ENCODE measurements around the gene RNF151.

The RNF151 gene

DNA sequence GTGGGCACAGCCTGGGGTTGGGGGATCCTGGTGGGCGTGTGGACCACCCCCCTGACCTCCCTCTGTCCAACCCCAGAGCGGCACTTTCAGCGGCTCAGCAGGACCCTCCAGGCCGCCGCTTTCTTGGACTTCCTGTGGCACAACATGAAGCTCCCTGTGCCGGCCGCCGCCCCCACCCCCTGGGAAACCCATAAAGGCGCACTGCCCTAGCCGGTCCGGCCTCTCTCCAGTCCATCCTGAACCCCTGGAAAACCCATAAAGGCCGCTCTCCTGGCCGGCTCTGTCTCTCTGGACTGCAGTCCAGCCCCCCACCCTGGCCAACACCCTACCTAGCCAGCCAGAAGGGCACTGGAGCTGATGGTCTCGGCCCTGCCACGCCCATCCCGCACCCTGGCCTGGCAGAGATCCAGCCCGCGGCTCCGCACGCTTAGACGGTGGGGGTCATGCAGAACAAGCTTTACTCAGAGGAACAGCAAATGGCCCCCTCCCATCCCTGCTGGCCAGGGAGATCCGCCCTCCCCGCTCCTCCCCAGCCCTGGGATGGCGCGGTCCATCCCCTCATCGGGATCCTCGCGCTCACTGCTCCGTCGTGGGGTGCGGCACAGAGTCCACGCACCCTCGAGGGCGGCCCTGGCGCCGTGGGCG lies 11.9 kb downstream of the RNF151 start:
- no peak for DNase-seq

DNA sequence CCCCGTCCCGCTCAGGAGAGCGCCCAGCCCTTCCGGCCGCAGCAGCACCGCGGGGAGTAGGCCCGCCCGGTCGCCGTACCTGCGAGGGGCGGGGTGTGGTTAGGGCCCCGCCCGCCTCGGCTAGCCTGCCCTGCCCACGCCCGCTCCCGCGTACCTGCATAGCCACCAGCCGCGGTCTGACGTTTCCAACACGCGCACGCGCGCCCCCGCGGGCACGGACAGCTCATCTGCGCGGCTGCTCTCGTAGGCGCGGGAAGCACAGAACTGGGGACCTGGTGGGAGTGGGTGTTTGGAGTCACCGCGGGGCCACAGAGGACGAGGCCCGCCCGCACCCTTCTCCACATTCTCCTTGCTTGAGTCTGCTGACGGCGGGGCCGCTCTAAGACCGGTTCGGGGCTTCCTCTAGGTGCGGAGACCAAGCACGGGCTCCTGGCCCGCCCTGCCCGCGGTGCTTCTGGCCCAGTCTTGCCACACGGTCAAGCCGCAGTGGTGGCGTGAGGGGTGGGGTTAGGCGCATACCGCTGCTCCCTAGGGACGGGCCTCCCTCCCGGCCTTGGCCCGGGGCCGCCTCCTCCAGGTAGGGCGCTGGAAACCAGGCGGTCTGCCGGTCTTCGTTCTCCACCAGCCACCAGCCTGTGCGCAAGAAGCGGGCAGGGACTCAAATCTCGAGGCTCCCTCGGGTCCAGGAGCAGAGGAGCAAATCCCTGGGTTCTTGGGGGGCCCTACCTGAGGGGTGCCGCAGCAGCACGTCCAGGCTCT lies 12.8 kb downstream of the RNF151 start:
- DNase-seq: no peak

DNA sequence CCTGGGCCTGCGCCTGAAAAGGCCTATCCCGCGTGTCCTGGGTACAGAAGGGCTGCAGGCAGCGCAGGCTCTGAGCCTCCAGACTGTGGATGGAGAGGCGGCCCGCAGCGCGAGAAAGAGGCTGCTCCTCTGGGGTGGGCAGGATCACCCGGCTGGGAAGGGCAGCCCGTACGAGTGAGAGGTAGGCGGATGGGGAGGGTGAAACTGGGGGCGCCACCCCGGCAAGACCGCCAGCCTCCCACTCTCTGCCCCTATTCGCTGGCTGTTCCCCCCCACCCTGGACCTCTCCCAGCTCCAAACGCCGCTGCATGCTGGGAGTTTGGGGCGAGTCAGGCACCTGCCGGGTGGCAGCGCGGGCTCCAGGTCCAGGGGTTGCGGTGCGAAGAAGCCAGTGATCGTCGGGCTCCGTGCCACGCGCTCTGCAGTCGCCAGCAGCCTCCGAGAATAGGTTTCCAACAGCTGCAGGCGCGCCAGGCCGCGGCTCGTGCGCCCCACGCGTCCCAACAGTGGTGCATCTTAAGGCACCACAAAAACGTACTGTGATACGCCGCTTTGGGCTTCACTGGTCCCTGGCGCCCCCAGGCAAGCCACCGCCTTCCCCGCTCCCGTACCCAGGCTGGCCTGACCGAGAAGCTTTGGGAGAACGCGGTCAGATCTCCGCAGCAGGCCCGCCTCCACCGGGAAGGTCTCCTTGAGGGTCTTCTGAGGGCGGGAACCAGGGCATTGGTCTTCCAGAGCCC lies 13.5 kb downstream of the RNF151 start:
- peak; percentile 78 for DNase-seq

DNA sequence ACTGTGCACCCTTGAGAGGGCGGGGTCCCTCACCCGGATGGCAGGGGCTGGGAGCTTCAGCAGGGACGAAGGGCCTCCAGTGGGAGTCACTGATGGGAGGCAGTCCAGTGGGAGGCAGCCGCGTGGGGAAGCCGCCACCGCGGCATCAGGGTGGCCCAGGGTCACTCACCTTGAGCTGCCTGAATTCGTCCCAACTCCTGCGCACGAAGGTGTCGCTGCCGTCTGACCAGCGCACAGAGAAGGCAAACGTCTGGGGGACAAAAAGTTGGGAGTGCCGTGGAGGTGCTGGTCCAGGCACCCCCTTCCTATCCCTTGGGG lies 14.1 kb downstream of the RNF151 start:
- DNase-seq: no peak

DNA sequence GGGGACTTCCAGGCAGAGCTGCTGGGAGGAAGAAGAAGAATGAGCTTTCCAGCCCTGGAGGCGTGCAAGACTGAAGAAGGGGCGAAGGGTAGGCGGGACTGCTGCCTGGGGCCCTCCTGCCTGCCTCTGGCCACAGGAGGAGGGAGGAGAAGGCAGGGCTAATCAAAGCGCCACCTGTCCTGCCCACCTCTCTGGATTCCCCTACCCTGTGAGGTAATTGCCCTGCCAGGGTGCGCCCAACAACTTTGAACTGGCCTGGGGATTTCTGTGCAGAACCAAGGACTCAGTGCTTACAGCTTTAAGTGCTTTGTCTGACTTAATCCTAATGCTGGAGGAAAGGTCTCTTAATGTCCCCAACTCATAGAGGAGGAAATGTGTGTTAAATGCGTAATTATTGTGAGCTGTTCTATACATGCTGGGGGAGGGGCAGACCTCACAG lies 14.8 kb downstream of the RNF151 start, which contains the start of gene NOXO1:
NOXO1 (minus strand) TSS at position 72 of the 439 bp plus-strand sequence. CDS start 290 bp downstream, outside the sequence.
- DNase-seq: peak; percentile 45

DNA sequence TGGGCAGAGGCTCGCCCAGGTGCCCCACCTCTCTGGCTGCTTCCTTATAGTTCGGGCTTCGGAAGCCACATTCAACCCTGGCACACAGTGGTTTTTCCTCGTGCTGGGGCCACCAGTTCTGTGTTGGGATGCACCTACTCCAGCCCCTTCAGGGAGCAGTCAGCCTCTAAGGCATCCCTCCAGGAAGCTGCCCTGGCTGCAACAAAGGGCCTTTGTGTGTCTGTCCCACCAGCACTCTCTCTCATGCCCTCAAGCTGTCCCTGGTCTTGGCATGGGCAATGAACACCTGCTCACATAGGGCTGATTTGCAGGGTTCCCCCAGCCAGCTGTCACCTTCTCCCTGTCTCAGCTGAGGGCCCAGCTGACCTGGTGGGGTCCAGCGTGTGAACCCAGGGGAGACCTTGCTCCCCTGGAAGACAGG lies 15.4 kb downstream of the RNF151 start:
- DNase-seq: peak; percentile 37

DNA sequence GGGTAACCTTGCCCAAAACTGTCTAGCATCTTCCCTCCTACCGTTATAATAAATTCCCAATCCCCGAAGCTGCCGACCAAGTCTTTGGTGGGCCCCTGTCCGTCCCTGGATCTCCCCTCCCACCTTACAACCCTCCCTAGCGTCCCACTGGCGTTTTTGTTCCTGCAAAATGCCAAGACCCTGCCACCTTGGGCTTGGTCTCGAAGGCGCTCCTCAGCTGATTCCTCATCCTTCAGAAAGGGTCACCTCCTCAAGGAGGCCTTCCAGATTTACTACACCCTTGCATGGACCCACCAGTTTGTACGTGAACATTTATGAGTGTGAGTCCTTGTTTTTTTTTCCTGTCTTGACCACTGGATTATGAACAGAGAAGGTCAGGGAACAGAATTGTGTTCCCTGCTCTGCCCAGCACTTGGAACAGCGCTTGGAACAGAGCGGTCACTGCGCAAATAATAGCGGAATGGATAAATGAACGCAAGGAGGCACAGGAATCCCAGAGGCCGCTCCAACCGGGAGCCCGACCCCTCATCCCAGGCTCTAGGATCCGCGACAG lies 16.4 kb downstream of the RNF151 start:
- no peak for DNase-seq

DNA sequence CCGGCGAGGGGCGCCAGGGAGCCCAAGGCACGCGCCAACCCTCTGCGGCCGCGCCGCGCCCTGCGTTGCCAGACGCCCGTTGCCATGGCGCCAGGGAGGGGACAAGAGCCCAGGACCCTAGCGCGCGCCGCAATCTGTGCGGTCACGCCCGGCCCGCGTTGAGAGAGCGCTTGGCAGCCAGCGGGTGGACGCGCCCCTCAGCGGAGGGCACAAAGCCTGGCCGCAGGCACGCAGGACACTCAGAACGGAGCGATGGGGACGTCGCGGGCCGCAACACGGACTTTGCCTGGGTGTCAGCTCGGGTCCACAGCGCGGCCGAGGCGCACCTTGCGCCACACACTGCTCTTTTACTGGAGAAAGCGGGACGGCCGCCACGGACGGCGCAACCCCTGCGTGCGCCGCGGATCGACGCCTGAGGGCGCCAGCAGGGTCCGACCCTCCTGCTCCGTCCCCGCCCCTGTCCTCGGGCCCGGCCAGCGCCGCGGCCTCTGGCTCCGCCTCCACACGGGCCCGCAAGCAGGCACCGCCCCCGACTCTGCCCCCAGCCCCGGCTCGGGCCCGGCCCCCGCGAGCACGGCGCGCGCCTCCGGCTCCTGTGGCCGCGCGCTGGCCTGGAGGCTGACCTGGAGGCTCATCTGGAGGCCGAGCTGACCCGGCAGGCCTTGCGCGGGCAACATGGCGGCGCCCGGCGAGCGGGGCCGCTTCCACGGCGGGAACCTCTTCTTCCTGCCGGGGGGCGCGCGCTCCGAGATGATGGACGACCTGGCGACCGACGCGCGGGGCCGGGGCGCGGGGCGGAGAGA lies 17.1 kb downstream of the RNF151 start, which contains the start of gene GFER:
GFER (plus strand) TSS at position 650 of the 803 bp plus-strand sequence; CDS start at position 676, 26 bp downstream.
- peak; percentile 96 for DNase-seq

DNA sequence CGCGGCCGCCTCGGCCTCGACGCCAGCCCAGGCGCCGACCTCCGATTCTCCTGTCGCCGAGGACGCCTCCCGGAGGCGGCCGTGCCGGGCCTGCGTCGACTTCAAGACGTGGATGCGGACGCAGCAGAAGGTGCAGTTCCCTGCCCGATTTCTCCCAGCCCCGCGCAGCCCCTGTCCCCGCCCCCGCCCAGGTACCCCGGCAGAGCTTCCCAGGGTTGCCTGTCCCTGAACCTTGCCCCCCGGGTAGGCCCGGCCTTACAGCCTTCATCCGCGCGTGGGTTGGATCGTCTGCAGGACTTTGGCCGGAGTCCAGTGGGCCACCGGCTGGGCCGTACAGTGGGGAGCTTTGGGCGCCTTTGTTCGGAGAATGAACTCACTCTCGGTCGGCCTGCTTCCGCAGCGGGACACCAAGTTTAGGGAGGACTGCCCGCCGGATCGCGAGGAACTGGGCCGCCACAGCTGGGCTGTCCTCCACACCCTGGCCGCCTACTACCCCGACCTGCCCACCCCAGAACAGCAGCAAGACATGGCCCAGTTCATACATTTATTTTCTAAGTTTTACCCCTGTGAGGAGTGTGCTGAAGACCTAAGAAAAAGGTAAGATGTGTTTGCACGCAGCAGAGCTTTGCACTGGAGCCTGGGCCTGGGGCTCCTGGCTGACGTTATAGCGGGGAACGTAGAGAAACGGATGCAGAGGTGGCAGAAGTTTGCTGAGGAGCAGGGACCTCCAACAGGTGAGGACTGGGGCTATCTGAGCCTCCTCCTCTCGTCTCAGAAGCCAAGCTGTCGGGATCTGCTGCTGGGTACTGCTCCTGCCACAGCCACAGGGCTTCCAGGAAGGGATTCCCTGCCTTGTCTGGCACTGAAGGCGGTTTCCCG lies 17.9 kb downstream of the RNF151 start:
- peak; percentile 56 for DNase-seq

DNA sequence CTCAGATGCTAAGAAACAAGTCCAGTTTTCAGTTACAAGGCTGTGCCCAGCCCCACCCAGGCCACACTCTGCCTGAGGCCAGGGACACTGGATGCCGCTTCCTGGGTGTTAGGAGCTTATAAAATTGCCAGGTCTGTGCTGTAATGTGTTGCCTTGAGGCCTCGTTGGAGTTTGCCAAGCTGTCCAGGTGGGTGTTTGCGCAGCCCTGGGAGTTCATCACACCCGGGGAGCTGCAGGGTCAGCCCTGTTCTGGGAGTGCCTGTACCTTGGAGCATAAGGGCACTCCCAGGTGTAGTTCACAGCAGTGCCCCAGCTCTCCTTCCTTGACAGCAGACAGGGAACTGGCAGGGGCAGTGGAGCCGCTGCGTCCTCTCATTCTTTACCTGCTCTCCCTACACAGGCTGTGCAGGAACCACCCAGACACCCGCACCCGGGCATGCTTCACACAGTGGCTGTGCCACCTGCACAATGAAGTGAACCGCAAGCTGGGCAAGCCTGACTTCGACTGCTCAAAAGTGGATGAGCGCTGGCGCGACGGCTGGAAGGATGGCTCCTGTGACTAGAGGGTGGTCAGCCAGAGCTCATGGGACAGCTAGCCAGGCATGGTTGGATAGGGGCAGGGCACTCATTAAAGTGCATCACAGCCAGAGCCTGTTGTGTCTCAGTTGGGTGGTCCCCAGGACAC lies 19.0 kb downstream of the RNF151 start:
- DNase-seq: no peak

DNA sequence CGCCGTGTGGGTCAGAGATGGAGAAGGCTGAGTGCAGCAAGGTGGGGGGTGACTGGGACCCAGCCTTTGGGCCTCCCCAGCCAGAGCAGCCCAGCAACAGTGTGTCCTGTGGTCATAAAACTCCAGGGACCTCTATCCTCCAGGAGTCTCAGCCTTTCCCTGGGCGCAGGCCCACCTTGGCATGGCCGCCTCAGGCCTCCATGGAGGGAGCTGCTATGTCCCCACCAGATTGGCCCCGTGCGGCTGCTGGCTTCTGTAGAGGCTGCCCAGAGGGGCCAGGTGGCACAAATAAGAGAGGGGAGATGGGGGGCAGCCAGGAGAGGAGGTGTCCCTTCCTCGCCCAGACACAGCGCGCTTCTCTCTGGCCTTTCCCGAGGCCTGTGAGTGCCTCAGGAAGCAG lies 20.5 kb downstream of the RNF151 start:
- DNase-seq: no peak

DNA sequence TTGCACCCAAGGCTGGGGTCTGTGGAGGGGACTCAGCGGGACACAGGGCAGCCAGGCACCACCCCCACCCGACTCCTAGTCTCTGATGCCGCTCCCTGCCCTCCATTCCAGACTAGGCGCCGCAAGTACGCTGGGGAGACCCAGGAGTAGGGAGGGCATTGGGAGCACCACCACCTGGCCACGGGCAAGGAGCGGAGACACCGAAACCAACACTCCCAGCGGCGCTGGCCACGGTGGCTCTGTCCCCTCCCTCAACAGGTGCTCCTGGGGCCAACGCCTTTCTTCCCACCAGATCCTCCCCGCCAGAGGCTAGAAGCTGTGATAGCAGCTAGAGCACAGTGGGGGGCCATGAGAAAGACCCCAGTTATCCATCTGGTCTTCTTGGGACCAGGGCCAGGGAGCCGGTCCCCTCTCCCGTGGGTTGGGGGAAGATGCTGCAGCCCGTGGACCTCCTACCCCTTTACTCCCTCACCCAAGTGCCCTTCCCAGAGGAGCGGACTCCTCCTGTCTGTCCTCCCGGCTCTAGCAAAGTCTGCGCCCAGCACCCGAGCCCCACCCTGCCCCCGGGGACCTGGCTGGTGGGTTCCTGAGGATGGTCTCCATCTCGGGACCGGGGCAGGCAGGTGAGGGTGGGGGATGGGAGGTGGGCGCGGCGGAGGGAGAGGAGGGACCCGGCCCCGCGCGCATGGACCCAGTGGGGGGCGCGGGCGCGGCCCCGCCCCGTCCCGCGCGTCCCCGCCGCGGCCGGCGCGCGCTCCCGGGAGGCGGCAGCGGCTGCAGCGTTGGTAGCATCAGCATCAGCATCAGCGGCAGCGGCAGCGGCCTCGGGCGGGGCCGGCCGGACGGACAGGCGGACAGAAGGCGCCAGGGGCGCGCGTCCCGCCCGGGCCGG lies 22.8 kb downstream of the RNF151 start, which contains the start of gene SYNGR3:
SYNGR3 (plus strand) TSS at position 762 of the 892 bp plus-strand sequence. CDS start 133 bp downstream, outside the sequence.
- peak; percentile 54 for DNase-seq

DNA sequence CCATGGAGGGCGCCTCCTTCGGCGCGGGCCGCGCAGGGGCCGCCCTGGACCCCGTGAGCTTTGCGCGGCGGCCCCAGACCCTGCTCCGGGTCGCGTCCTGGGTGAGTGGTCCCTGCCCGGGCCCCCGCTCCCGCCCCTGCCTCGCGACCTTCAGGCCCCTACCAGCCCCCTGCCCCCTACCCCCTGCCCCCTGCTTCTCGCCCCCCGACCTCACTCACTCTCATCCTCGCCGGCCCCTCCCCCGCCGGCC lies 23.4 kb downstream of the RNF151 start:
- DNase-seq: no peak

DNA sequence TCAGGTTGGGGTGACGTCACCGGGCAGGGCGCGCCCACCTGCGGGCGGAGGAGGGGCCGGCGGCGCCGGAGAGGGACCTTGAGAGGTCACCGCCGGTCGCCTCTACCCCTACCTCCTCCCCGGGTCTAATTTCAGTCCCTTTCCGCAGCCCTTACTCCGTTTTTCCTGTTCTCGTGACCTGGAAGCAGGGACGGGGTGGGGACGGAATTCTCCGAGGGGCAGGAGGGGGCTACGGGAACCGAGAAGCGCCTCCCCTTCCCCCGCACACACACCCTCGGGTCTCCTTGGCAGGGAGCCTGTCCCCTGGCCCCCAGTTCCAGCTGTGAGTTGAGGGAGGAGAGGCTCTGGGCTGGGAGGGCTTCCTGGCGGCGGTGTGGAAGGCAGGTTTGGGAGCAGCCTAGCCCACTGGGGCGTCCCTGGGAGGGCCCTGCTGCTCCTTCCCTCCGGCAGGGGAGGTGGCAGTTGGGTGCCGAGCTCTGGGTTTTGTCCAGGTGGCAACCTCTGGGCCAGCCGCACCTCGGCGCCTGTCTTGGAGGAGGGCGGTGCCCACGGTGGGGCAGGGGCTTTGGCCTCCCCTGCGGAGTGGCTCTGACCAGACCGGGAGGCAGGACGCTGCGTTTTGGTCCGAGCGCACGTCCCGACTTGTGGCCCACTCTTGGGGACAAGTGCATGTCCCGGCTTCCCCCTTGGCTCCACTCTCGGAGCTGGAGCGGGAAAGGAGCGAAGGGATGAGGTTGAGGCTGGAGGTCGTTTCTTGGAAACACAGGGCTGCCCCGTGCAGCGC lies 23.9 kb downstream of the RNF151 start:
- DNase-seq: peak; percentile 80

DNA sequence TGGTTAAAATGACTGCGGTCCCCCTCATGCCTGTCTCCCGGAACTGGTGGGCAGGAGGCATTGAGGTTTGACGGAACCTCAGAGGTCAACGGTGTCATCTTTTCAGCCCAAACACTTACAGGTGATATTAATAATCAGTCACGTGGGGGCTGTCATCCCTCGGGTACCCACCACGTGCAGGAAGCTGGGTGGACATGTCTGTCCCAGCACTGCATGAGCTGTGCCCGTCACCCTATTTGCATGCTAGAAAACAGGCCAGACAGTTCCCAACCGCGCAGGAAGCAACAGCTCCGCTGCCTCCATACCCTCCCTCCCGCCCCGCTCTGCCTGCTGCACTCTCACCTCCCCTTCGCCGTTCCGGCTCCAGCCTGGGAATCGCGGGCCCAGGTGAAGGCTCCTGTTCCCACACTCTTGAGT lies 24.5 kb downstream of the RNF151 start:
- no peak for DNase-seq

DNA sequence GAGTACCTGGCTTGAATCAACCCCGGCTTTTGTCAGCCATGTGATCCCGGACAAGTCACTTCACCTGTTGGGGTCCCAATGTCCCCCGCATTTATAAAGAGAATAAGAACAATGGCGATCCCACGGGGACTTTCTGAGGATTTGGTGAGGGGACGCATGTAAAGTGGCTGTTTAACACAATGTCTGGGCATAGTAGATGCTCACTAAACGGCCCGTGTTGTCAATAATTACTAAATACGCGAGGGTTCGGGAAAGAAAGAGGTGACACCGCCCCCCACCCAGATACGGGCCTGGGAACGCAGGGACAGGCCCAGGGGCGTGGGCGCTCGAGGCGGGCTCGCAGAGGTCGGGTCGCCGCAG lies 24.9 kb downstream of the RNF151 start:
- DNase-seq: no peak

DNA sequence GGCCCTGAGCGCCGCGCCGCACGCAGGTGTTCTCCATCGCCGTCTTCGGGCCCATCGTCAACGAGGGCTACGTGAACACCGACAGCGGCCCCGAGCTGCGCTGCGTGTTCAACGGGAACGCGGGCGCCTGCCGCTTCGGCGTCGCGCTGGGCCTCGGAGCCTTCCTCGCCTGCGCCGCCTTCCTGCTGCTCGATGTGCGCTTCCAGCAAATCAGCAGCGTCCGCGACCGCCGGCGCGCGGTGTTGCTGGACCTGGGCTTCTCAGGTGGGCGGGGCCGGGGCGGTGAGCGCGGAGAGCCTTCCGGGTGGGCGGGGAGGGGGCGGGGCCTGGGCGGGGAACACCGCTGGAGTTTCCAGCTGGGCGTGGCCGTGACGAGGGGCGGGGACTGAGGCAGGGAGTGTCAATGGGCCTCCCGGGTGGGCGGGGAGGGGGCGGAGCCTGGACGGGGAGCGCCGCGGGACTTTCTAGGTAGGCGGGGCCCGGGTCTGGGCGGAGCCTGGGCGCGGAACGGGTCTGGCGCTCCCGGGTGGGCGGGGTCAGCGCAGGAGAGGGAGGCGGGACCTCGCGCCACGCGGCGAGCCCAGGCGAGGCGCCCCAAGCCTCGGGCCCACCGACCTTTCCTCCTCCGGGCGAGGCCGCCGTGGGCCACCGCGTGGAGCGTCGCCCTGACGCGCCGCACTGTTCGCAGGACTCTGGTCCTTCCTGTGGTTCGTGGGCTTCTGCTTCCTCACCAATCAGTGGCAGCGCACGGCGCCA lies 25.5 kb downstream of the RNF151 start:
- peak; percentile 97 for DNase-seq

DNA sequence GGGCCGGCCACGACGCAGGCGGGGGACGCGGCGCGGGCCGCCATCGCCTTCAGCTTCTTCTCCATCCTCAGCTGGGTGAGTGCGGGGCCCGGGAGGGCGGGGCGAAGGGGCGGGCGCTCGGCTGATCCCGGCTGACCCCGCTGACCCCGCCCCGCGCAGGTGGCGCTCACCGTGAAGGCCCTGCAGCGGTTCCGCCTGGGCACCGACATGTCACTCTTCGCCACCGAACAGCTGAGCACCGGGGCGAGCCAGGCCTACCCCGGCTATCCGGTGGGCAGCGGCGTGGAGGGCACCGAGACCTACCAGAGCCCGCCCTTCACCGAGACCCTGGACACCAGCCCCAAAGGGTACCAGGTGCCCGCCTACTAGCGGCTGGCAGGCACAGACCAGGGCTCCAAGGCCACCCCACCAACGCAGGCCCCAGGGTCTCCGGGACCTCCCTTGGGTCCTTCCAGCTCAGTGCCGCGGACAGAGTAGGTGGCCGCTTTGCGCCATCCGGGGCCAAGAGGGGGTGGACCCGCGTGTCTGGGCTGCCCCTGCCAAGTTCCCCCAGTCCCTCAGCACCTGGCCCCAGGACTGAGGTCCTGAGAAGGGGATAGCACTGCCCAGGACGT lies 26.2 kb downstream of the RNF151 start:
- no peak for DNase-seq
